Lower leg skin (tissue), 3 donors: ENCODE measurements around the gene NKX6-2.

Source experiments
- POLR2A ChIP-seq, 2 donors: fragments of 450-650 bp; IDR thresholded peaks; one replicate each; pipeline ENCODE4 v1.6.1; 2016 to 2017; ENCODE audit warnings: antibody characterized with exemption in 2 of 2, mild to moderate bottlenecking in 1 of 2, moderate library complexity in 1 of 2
- TF ChIP-seq, protein P1 (sequence below), 3 donors: fragments of 450-650 bp; IDR thresholded peaks; one replicate each; pipeline ENCODE4 v1.5.1; 2016; ENCODE audit warnings: antibody characterized with exemption in 3 of 3, mild to moderate bottlenecking in 3 of 3, moderate library complexity in 2 of 3

DNA sequence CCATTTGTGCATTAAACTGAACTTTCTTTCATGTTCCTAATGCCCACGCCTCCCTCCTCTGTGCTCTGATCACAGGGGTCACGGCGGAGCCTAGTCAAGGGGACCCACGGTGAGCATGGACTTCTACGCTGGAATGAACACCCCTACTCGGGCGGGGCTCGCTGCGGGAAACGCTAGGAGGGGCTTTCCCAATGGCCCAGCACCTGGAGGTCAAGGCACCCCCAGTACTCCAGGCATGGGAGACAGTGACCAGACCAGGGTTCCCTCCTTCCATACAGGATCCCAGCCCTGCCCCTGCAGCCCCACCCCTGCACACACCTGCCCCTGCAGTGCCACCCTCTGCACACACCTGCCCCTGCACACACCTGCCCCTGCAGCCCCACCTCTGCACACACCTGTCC is 27.1 kb upstream of the NKX6-2 start:
- no peak for TF ChIP-seq POLR2A (IDR thresholded peaks at IDR 0.05)
- TF ChIP-seq, protein P1, sequence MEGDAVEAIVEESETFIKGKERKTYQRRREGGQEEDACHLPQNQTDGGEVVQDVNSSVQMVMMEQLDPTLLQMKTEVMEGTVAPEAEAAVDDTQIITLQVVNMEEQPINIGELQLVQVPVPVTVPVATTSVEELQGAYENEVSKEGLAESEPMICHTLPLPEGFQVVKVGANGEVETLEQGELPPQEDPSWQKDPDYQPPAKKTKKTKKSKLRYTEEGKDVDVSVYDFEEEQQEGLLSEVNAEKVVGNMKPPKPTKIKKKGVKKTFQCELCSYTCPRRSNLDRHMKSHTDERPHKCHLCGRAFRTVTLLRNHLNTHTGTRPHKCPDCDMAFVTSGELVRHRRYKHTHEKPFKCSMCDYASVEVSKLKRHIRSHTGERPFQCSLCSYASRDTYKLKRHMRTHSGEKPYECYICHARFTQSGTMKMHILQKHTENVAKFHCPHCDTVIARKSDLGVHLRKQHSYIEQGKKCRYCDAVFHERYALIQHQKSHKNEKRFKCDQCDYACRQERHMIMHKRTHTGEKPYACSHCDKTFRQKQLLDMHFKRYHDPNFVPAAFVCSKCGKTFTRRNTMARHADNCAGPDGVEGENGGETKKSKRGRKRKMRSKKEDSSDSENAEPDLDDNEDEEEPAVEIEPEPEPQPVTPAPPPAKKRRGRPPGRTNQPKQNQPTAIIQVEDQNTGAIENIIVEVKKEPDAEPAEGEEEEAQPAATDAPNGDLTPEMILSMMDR (IDR thresholded peaks at IDR 0.05), result no peak
